Activated T-helper 17 cell treated with anti-CD3 and anti-CD28 coated beads, Interleukin-2, amount 50 U/mL, for 72 hours (primary cell): ENCODE data around the gene ICA1L. TPM values are rescaled to one million over a fixed set of nuclear protein-coding genes. Genes with fewer than 3 reads are reported as not detected.
"Not testable (repeated sequence)": the region's sequence is repeated elsewhere in the genome, so short reads cannot be mapped to it uniquely, and the experiment has no call there.

Experiments
- ATAC-seq: fragments of 150-1000 bp; cut with Tn5 transposase; replicated peaks from 2 replicates; pipeline ENCODE4 v1.10.0; 2021; ENCODE audit warnings: mild to moderate bottlenecking, moderate library complexity
- H3K27ac Mint-ChIP-seq: one replicate; pipeline ENCODE4 v1.8.0; 2022; ENCODE audit warnings: mixed read lengths
- H3K27me3 Mint-ChIP-seq: one replicate; pipeline ENCODE4 v1.8.0; 2022; ENCODE audit warnings: mixed read lengths
- H3K36me3 Mint-ChIP-seq: one replicate; pipeline ENCODE4 v1.8.0; 2022; ENCODE audit warnings: low read depth, mild to moderate bottlenecking, mixed read lengths
- H3K4me1 Mint-ChIP-seq: one replicate; pipeline ENCODE4 v1.8.0; 2022; ENCODE audit warnings: mixed read lengths
- H3K4me3 Mint-ChIP-seq: one replicate; pipeline ENCODE4 v1.8.0; 2022; ENCODE audit warnings: mild to moderate bottlenecking, mixed read lengths
- H3K9me3 Mint-ChIP-seq: one replicate; pipeline ENCODE4 v1.8.0; 2022; ENCODE audit warnings: mixed read lengths
- total RNA-seq, 2 donors: library from RNA; stranded (reverse); gene quantifications; one replicate each; pipeline ENCODE4 v1.2.3, GENCODE V29; 2022

The ICA1L gene
- total RNA-seq, 2 donors from 2014 or later: 2.0 to 3.2 TPM

GRCh38 chr2:202877699-202878098 lies 6.1 kb upstream of the ICA1L start:
- Mint-ChIP-seq H3K27me3 (no peaks in the 10 kb centered on the region), H3K9me3 (no peaks in the 10 kb centered on the region), H3K36me3 (peaks cover 25% of the 10 kb centered on the region), H3K4me3 (no peak overlapping the region), H3K27ac (no peak overlapping the region), H3K4me1 (no peaks in the 10 kb centered on the region)
- no peak for ATAC-seq

DNA sequence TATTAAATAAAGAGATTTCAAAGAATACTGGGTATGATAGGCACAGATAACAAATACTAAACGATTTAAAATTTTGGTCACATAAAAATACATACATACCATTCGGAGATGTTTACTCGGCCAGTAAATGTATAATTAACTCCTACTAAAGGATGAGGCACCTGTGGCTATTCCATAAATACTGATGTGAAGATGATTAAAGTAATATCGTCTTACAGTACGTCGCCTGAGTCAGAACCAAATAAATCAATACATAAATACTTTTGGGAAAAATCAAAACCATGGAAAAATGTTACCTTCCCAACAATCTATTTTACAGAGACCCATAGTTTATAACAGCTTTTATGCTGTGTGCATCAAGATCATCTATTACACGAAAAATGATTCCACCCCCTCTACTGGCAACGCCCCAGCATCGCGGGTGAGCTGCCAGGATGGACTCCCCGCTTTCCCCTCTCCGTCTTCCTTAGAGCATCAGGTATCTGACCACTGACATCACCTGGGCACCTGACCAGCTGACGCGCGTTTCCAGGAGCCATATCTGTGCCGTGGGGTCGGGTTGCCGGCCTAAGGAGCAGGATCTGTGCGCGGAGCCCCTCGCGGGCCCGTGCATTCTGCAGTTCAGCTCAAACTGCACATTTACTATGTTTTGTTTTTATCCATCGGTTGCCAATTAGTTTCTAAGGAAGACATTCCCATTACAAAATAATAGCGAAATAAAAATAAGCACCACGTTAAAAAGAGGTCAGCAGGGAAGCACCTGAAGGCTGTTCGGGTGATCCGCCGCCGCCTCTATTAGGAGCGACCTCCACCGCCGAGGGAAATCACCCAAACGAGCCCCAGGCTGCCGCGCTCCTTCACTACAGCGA lies 901 bp downstream of the ICA1L start:
- H3K27ac Mint-ChIP-seq: peak overlapping the region; percentile 69
- H3K9me3 Mint-ChIP-seq: no peaks in the 10 kb centered on the region
- H3K4me3 Mint-ChIP-seq: peak overlapping the region; percentile 93
- no peaks in the 10 kb centered on the region for H3K36me3 Mint-ChIP-seq
- no peaks in the 10 kb centered on the region for H3K27me3 Mint-ChIP-seq
- ATAC-seq: peak; percentile 83
- H3K4me1 Mint-ChIP-seq: peaks cover 7% of the 10 kb centered on the region

GRCh38 chr2:202861987-202862386 lies 9.6 kb downstream of the ICA1L start:
- Mint-ChIP-seq H3K4me1 (no peaks in the 10 kb centered on the region), H3K36me3 (no peaks in the 10 kb centered on the region), H3K9me3 (no peaks in the 10 kb centered on the region), H3K27ac (no peak overlapping the region), H3K4me3 (no peak overlapping the region), H3K27me3 (no peaks in the 10 kb centered on the region)
- no peak for ATAC-seq

GRCh38 chr2:202858601-202859000 lies 13.0 kb downstream of the ICA1L start:
- no peaks in the 10 kb centered on the region for H3K27me3 Mint-ChIP-seq
- no peak overlapping the region for H3K27ac Mint-ChIP-seq
- no peaks in the 10 kb centered on the region for H3K36me3 Mint-ChIP-seq
- H3K9me3 Mint-ChIP-seq: no peaks in the 10 kb centered on the region
- no peak overlapping the region for H3K4me3 Mint-ChIP-seq
- no peaks in the 10 kb centered on the region for H3K4me1 Mint-ChIP-seq
- ATAC-seq: no peak

DNA sequence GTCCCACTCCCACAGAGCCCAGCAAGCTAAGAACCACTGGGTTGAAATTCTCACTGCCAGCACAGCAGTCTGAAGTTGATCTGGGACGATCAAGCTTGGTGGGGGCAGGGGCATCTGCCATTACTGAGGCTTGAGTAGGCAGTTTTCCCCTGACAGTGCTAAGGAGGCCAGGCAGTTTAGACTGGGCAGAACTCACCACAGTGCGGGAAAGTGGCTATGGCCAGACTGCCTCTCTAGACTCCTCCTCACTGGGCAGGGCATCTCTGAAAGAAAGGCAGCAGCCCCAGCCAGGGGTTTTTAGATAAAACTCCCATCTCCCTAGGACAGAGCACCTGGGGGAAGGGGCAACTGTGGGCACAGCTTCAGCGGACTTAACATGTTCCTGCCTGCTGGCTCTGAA lies 22.2 kb downstream of the ICA1L start:
- not testable (repeated sequence) for H3K36me3 Mint-ChIP-seq, H3K27me3 Mint-ChIP-seq, H3K4me3 Mint-ChIP-seq, H3K4me1 Mint-ChIP-seq, H3K27ac Mint-ChIP-seq, ATAC-seq, H3K9me3 Mint-ChIP-seq

GRCh38 chr2:202848813-202849212 lies 22.8 kb downstream of the ICA1L start:
- H3K36me3 Mint-ChIP-seq: no peaks in the 10 kb centered on the region
- no peaks in the 10 kb centered on the region for H3K27me3 Mint-ChIP-seq
- no peak overlapping the region for H3K4me3 Mint-ChIP-seq
- no peaks in the 10 kb centered on the region for H3K9me3 Mint-ChIP-seq
- no peak overlapping the region for H3K27ac Mint-ChIP-seq
- no peaks in the 10 kb centered on the region for H3K4me1 Mint-ChIP-seq
- no peak for ATAC-seq

DNA sequence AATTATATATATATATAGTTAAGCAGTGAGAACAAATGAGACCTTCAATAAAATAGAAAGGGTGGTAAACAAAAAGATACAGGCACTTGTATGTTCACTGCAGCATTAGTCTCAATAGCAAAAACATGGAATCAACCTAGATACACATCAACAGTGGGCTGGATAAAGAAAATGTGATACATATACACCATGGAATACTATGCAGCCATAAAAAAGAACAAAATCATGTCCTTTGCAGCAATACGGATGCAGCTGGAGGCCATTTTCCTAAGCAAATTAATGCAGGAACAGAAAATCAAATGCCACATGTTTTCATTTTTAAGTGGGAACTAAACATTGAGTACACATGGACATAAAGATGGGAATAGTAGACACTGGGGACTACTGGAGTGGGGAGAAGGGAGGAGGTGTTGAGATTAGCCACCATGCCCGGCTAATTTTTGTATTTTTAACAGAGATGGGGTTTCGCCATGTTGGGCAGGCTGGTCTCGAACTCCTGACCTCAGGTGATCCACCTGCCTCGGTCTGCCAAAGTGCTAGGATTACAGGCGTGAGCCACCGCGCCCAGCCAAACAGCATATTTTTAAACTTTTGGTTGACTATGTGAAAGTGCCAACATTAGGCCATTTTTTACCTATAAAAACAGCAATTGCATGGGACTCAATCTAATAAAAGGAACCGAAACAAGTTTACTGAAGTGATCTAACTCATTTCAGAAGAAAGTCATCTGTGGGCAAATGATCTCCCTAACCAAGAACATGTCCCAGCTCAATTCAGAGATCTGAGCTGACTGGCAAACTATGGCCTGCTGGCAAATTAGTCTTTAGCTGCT lies 23.7 kb downstream of the ICA1L start:
- Mint-ChIP-seq H3K27me3 (no peaks in the 10 kb centered on the region), H3K4me3 (no peak overlapping the region), H3K9me3 (peaks cover 3% of the 10 kb centered on the region), H3K4me1 (no peaks in the 10 kb centered on the region), H3K27ac (no peak overlapping the region), H3K36me3 (no peaks in the 10 kb centered on the region)
- no peak for ATAC-seq

DNA sequence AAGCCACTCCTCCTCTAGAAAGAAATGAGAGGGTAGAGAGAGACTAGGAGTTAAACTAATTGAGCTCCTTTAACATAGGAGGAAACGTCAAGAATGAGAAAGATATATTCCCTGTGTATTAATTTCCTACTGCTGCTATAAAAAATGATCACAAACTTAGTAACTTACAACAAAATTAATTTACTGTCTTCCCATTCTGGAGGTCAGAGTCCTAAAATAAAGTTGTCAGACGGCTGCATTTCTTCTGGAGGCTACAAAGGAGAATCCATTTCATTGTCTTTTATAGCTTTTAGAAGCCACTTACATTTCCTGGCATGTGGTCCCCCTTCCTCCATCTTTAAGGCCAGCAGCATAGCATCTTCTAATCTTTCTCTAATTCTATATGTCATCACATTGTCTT lies 26.9 kb downstream of the ICA1L start:
- H3K9me3 Mint-ChIP-seq: peaks cover 12% of the 10 kb centered on the region
- no peaks in the 10 kb centered on the region for H3K36me3 Mint-ChIP-seq
- ATAC-seq: no peak
- H3K27ac Mint-ChIP-seq: no peak overlapping the region
- no peaks in the 10 kb centered on the region for H3K4me1 Mint-ChIP-seq
- H3K27me3 Mint-ChIP-seq: no peaks in the 10 kb centered on the region
- H3K4me3 Mint-ChIP-seq: no peak overlapping the region

GRCh38 chr2:202842690-202843089 lies 28.9 kb downstream of the ICA1L start:
- no peaks in the 10 kb centered on the region for H3K36me3 Mint-ChIP-seq
- H3K9me3 Mint-ChIP-seq: peaks cover 12% of the 10 kb centered on the region
- no peaks in the 10 kb centered on the region for H3K27me3 Mint-ChIP-seq
- H3K27ac Mint-ChIP-seq: no peak overlapping the region
- ATAC-seq: no peak
- no peak overlapping the region for H3K4me3 Mint-ChIP-seq
- no peaks in the 10 kb centered on the region for H3K4me1 Mint-ChIP-seq

DNA sequence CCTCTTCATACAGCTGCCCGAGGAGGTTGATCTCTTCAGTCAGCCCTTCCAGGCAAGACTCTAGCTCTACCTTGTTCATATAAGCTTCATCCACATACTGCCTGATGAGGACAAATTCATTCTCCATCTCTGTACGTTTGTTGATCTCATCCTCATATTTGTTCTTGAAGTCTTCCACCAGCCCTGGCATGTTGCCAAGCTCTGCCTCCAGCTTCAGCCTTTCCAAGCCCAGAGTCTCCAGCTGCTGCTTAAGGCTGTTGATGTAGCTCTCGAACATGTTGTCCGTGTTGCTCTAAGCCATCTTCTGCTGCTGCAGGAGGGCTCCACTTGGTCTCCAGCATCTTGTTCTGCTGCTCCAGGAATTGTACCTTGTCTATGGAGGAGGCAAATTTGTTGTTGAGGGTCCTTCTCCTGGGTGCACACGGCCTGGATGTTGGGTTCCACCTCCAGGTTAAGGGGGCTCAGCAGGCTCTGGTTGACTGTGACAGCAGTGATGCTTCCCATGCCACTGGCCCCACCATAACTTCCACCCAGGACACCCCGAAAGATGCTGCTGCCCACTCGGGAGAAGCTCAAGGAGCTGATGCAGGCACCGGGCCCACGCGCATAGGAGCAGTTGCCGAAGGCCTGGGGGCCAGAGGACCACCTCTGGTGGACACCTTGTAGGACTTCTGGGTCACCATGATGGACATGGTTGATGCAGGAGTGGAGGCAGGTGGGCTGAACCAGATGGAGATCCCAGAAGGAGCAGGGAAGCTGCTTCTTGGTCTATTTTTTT lies 30.3 kb downstream of the ICA1L start:
- Mint-ChIP-seq H3K4me3 (no peak overlapping the region), H3K27ac (no peak overlapping the region), H3K27me3 (no peaks in the 10 kb centered on the region), H3K9me3 (peaks cover 12% of the 10 kb centered on the region), H3K4me1 (no peaks in the 10 kb centered on the region), H3K36me3 (no peaks in the 10 kb centered on the region)
- ATAC-seq: no peak

- Mint-ChIP-seq H3K27ac (peak overlapping the region; percentile 4), H3K4me3 (peak overlapping the region; percentile 3), H3K4me1 (peaks cover 7% of the 10 kb centered on the region), H3K9me3 (no peaks in the 10 kb centered on the region), H3K36me3 (no peaks in the 10 kb centered on the region), H3K27me3 (no peaks in the 10 kb centered on the region)
- peak; percentile 80 for ATAC-seq
Observed at GRCh38 chr2:202831242-202832220, 40.0 kb downstream of the ICA1L start.

- Mint-ChIP-seq H3K27me3 (no peaks in the 10 kb centered on the region), H3K4me1 (no peaks in the 10 kb centered on the region), H3K9me3 (no peaks in the 10 kb centered on the region), H3K36me3 (no peaks in the 10 kb centered on the region), H3K27ac (no peak overlapping the region), H3K4me3 (no peak overlapping the region)
- no peak for ATAC-seq
Observed at GRCh38 chr2:202824901-202825300, 46.7 kb downstream of the ICA1L start.

- H3K9me3 Mint-ChIP-seq: no peaks in the 10 kb centered on the region
Observed at GRCh38 chr2:202822411-202822810, 49.2 kb downstream of the ICA1L start.

More at GRCh38 chr2:202822411-202822810, 49.2 kb downstream of the ICA1L start:
- H3K36me3 Mint-ChIP-seq: no peaks in the 10 kb centered on the region
- H3K27me3 Mint-ChIP-seq: no peaks in the 10 kb centered on the region
- no peak overlapping the region for H3K27ac Mint-ChIP-seq
- no peak for ATAC-seq
- no peaks in the 10 kb centered on the region for H3K4me1 Mint-ChIP-seq
- no peak overlapping the region for H3K4me3 Mint-ChIP-seq
